ENCODE measurements around the gene MAB21L3. TPM values are rescaled to one million over a fixed set of nuclear protein-coding genes. Genes with fewer than 3 reads are reported as not detected.

The MAB21L3 gene
- total RNA-seq, 1 donor from 2014 or later: not detected

DNA sequence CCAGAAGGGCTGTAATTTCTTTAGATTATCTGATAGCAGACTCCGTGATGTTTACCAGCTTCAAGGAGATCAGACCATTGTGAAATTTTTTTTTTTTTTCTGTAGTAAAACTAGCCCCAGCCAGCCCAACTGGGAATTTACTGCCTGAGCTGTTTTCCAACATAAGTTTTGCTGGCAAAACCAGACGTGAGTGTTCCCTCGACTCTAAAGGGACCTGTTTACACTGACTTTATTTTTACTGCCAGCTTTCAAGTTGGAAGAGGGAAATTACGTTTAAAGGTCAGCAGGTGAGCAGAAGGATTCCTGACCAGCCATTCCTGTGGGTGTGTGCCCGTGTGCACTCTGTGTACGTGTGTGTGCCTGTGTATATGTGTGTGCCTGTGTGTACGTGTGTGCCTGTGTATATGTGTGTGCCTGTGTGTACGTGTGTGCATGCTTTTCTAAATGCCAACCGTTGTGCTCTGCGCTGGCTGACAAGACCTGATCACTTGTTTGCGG lies 374 bp downstream of the MAB21L3 start:
- intact Hi-C loops (cut with micrococcal nuclease): no loop called here

DNA sequence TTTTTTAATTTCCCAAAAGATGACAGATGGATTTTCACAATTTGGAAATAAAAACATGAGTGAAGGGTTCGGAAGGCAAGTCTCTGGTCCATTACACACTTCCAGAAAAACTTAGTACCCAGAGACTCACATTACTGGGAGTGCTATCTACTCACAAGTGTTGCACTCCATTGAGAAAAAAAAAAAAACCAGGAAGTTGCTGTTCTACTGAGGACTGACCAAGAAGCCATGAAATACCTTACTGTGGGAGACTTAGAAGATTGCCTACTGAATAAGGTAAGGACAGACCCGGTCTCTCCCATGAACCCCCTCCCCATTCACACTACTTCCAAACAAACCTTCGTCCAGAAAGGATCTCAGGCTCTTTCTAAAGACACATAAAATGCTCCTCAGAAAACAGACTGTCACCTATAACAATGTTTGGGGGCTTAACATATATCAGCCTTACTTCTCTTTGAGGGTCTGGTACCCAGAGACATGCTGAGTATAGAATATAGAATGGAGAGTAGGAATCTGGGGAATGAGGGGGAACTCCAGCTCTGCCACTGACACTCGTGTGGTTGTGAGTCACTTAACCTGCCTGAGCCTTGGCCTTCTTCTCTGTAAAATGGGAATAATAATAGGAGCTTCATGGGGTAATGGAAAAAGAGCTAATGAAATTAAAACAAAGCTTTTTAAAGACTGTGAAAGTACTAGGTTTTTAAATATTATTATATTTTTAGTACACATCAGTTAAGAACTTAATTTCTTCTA lies 1.4 kb downstream of the MAB21L3 start:
- intact Hi-C loops (cut with micrococcal nuclease): no loop called here

DNA sequence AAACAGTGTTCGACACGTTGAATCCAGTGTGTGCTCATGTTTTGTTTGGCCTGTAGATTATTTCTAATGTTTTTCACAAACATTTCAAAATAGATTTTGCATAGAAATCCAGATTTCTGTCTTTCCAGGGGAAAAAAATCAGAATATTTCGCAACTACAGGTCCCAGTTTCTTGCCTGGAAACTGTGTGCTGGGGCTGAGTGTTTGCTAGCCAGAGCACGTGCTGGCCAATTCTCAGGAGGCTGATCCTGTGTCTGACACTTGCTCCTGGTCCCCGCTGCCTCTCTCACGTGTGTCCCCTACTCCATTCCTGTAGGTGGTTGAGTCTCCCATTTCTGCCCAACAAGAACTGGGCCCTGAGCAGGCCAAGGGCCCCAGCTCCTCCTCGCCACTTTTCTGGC lies 2.4 kb downstream of the MAB21L3 start:
- intact Hi-C loops (cut with micrococcal nuclease): no loop called here

DNA sequence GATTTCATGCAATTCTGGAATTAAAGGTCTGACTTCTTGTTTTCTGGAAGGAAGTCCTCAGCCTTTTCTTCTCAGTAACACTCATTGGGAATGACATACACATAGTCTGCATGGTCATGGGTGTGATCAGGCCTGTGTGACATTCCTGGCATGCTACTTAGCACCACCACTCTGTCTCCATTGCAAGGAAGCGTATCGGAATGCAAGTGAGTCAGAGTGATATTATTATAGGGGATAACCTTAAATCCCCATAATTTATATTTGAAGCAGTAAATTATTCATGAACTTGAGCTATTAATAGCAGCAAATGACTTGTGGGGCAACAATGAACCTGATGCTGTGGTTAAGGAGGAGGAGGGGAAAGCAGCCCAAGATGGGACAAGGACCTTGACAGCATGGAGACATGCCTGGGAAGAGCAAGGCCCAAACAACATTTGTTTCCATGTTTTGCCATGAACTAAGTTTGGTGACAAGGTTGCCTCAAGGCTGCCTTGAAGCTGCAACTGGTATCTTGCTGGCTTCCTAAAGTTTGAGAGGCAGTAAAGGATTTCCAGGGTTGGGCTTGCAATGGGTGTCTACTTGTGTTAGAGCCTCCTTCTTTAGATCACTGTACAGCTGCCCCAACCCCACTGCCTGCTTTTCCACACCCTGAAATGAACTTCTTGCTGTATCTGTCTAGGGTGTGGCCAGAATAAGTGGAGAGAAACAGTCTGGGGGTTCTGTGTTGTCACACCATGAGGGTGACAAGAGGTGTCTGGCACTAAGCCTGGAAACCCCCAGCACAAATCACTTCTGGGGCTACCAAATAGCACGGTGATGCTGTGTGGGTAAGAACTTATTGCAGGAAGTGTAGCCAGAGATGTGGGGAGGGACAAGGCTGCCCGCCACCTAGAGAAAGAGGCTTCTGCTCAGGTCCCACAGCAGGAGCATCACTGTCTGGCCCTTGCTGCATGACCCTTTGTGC lies 4.6 kb downstream of the MAB21L3 start:
- intact Hi-C loops (cut with micrococcal nuclease): no loop called here

DNA sequence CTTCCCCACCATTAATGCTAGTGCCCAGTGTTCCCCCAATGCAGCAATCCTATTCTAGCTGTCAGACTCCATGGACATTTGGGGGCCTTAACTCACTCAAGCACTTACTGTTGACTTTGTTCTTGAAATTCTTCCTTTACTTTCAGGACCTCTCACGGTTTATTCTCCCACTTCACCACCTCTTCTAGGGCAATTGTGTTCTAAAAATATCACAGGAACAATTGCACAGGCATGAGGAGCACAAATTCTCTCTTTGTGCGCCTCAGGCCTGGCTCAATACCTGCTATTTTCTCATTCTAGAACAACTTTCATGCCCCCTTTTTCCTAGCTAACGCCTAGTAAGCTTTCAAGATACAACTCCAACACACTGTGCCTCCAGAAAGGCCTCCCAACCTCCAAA lies 7.3 kb downstream of the MAB21L3 start:
- intact Hi-C loops (cut with micrococcal nuclease): no loop called here

DNA sequence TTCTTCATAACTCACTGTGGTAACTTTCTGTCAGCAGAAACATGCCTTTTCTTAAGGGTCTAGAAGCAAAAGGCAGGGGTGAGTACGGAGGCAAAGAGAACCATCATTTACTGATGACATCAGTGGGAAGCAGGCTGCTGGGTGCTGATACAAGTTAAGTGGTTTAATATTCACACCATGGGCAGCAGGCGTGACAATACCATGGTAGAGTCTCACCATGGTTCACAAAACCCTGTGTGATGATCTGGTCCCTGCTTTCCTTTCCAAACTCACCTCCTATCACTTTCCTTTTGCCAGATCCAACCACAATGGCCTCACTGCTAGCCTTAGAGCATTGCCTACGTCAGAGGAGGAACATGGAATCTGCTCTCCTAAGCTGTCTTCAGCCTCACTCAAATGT lies 8.7 kb downstream of the MAB21L3 start:
- intact Hi-C loops (cut with micrococcal nuclease): no loop called here

DNA sequence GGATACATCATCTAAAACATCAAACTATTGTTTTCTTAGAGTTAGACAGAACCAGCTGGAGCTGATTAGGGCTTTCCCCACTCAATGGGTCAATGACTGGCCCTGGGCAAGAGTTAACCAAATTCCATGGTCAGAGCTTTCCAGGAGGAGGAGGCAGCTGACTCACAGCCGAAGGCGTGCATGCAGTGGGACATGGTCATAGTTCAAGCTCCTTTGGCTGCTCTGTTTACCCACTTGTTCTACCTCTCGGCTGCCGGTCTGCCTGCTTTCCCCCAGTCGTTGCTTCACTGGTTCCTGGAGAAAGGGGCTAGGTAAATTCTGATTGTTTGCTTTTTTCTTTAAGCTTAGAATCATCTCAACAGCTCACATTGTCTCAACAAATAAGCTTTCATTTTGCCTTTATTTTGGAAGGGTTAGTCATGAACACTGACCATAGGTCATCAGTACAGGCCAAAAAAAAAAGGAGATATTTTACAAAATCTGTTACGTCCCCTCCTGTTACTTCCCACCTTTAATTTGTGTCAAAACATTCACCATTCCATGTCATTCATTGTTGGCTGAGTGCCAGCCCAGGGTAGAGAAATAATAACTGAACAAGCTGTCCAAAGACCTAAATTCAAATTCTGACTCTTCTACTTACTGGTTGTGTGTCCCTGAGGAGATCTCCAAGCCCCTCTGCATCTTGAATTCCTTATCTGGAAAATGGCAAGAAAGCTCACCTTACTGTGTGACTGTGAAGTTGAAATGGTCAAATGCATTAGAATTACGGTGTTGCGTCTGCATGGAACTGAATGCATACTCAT lies 12.0 kb downstream of the MAB21L3 start:
- intact Hi-C loops (cut with micrococcal nuclease): no loop called here

DNA sequence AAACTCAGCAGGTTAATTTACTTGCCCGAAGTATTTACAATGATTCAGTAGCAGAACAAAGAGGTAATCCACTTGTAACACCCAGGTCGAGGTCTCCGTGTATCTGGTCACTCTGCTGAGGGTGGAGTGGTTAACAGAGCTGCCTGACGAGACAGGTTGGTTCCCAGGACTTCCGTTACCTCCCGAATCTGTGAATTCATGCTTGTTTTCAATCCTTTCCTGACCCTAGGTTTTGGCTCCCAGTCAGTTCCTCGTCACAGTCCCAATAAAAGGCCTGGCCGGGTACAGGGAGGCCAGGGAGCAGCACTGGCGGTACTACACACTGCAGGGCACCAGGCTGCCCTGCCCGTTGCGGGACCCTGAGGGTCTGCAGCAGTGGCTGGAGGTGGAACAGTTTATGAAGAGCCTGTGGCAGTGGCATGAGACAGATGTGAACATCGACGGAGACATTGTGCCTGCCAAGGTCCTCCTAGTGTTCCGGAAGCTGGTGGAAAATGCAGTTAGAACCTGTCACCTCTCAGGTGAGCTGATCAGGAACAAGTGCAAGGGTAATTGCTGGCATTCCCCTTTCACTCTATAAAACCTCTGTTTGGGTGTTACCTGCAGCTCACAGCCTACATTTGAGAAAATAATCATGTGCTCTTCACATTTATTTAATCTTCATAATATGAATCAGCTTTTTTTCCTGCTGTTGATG lies 12.8 kb downstream of the MAB21L3 start:
- intact Hi-C loops (cut with micrococcal nuclease): no loop called here

DNA sequence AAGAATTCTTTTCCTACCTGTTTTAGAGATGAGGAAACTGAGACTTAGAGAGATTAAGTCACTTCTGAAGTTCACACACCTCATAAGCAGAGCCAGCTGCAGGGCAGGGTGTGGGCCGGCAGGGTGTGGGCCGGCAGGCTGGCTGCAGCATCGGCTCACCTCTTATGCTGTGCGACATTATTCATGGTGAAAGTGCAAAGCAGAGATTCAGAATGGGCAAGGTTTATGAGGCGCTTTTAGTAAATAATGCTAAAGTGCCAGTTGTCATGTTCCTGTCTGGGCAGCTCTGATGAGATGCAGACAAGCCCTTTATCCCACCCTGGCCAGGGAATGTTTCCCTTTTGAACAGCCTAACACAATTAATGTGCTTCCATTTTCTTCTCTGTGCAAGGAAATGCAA lies 14.6 kb downstream of the MAB21L3 start:
- intact Hi-C loops (cut with micrococcal nuclease): no loop called here

DNA sequence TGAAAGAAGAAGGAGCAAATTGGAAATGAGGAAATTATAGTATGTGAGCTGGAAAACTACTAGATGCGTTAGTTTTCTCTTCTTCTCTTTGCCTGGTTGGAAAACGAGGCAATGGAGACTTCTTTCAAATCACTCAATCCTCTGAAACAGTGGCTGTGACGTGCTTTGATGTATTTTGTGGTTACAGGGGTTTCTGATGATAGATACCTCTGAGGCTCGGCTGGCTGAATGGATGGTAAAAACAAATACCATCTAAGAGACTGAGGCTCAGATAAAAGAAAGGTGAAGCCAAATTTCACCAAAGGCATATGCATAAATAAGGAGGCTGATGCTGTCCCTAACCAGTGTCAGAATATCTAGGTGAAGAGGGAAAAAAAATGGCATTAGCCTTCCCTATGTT lies 15.1 kb downstream of the MAB21L3 start:
- intact Hi-C loops (cut with micrococcal nuclease): no loop called here

DNA sequence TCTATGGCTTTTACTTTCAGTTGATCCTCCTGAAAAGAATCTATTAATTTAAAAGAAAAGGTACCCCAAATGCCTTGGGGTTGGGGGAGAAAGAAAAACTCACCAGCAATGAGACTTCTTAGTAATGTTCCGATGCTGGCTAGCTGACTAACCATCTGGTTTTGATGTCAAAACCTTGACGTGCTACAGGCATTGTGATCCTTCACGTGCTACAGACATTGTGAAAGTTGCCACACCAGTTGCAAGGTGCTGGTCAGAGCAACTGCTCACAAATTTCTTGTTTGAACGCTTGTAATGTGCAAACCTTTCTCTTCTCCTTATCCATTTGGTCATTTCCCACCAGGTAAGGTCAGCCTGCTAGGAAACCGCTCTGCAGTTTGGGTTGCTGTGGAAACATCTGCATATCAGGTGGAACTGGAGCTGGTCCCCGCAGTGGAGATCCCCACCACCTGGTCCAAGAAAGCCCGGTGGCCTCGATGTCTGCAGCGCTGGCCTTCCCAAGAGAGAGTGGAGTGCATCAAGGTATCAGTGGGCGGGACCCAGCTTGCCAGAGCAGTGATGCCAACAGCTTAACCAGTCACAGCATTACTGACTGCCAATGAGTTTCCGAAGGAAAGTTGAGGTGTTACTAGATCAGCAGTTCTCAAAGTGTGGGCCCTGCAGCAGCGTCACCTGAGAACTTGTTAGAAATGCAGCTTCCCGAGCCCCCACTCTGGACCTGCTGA lies 16.1 kb downstream of the MAB21L3 start:
- intact Hi-C loops (cut with micrococcal nuclease): no loop called here

DNA sequence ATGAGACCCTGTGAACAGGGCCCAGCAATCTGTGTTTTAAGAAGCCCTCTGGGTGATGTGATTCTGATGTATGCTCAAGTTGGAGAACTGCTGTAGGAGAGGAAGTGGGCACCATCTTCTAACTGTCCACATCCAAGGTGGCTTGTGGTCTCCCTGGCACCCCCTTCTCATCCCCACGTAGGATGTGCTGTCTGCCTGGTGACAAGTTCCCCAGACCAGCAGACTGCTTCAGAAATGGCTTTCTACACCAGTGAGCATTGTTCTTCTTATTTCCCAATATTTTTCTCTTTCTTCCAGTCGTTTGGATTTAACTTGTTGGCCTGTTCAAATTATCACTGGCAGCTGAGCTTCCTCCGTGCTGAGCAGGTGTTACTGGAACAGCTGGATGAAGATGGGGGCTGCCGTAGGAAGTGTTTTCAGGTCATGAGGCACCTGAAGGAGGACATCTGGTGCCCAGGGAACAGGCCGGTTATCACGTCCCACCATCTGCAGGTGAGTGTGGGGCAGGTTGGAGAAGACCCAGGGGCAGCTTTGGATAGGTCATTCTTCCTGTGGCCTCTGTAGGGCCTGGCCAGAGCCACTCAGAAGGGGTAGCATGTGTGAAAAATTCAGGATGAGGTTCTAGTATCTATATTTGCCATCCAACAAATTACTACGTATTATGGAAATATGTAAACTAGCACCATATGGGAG lies 16.8 kb downstream of the MAB21L3 start:
- intact Hi-C loops (cut with micrococcal nuclease): no loop called here

DNA sequence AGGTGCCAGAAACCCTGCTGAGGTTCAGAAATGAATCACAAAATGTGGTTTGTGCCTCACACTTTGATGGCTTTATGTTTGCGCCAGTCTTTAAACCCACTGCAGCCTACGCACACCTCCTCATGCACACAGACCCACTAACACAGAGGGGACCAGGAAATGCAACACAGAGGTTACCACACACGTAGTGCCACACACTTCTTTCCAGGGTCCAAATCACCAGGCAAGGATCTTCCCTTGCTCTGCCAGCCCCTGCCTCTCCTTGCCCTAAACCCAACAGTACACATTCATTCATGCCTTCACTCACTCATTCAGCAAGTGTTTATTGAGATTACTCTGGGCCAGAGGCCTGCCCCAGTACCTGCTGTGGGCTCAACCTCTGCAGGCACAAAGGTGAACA lies 17.5 kb downstream of the MAB21L3 start:
- intact Hi-C loops (cut with micrococcal nuclease): no loop called here

DNA sequence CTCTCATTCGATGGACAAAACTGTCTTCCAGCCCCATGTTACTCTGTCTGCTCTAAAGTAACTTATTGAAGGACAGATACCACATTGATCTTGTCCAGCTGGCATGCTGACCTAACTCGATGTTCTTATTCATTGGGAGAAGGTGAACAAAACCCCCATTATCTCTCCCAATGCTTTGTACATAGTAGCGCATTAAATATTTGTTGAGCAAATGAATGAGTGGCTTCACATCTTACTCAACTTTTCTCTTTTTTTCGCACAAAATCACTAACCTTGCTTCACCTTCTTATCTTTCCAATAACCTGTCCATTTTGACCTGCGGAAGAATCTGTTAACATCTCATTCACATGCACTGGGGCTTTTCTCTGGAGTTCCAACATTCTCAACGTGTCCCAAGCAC lies 18.3 kb downstream of the MAB21L3 start:
- intact Hi-C loops (cut with micrococcal nuclease): no loop called here

DNA sequence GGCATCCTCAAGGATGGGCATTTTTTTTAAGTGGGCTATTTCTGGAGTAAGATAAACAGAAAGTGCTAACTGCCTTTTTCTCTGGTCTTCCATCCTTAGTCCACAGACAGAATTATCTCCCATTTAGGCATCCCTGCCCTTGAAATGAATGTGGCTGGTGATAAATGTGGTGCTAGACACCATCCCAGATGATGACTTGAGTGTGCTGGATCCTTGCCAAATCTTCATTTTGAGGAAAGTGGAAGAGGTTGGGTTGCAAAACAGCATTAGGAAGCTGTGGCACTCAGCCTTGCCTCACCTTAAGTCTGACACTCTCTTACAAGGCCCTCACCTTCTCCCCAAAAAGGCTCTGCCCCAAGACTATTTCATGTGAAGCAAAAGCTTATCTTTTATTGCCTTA lies 19.2 kb downstream of the MAB21L3 start:
- intact Hi-C loops (cut with micrococcal nuclease): no loop called here

DNA sequence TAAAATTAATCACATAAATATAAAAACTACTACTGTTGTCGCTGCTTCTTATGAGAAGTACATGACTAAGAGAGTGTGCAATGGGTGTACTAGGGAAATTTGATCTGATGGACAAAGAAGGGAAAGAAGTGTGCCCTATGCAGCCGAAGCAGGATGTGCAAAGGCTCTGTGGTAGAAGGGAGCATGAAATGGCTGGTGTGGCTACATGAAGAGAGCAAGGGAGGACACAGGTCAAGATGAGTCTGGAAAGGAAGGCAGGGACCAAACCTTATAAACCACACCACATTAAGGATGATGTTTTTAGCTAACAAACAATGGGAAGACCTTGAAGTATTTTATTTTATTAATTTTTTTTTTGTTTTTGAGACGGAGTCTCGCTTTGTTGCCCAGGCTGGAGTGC lies 20.0 kb downstream of the MAB21L3 start:
- intact Hi-C loops (cut with micrococcal nuclease): no loop called here

DNA sequence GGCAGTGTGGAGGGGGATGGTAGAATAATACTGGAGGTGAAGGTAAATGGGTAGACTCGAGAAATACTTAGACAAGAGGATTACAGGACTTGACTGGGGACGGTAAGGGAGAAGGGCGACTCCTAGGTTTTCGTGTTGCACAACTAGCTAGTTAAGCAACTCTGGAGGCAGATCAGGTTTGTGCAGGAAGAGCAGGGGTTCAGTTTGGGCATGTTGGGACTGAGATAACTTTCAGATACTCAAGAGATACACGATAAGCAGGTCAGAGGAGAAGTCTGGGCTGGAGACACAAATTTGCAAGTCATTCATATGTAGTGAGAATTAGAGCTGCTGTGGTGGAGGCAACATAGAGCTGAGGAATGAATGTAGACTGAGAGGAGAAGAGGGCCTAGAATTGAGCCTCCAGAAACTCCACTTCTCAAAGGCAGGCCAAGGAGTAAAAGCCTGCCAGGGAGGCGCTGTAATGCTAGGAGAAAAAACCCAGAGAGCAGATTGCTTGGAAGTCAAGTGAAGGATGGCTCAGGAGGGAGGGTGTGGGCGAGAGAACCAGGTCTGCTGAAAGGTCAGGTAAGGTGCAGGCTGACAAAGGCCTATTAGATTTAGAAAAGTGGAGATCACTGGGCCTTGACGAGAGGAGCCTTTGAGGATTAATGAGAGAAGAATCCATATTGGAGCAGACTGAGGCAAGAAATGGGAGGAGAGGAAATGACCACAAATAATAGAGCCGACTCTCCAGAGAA lies 20.8 kb downstream of the MAB21L3 start:
- intact Hi-C loops (cut with micrococcal nuclease): no loop called here

DNA sequence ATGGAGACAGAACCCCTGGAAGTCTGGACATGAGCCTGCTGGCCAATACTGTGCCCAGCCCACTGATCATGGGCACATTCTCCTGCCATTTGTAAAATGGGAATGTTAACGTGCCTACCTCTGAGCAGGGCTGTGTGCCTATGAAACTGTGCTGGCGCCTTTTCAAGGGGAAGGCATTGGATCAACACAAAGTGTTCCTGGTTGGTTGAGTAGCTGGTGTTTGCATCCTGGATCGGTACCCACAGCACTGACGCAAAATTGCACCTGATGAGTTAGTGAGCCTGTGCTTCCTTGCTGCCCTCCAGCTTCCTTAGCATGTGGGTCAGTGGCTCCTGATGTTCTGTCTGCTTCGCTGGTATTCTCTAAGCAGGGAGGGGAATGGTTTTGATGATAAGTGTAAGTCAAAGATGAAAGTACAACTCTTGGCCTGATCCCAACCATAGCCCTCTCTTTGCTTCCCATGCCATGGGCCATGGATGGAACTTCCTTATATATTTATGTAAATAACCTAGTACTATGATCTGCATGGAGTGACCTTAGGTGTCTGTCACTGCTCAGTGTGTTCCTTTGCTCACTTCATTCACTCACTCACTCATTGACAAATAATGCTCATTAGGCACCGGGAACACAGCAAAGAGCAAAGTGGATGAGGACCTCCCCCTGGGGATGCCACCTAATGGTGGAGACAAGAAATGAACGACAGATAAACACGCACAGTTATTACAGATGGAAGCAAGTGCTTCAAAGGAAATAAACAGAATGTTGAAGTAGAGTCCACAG lies 22.7 kb downstream of the MAB21L3 start:
- intact Hi-C loops (cut with micrococcal nuclease): loop anchor here (1.0 kb wide), 1 partner anchor 327 kb away; no protein-coding TSS in a partner anchor

Measured in T-helper 1 cell treated with Interleukin-12 subunit alpha and Interleukin-12 subunit beta and Interleukin-4 antibody, amounts not matched to agents 30 ng/mL and 1 ng/mL, for 36 hours (primary cell).